GM19035 (cell line): ENCODE data around the gene KRTAP3-2.

Experiments
- ATAC-seq: cut with Tn5 transposase; IDR thresholded peaks from one replicate; pipeline ENCODE4 v1.9.1; 2021; ENCODE audit not compliant: unreplicated experiment

KRTAP3-2 gene

DNA sequence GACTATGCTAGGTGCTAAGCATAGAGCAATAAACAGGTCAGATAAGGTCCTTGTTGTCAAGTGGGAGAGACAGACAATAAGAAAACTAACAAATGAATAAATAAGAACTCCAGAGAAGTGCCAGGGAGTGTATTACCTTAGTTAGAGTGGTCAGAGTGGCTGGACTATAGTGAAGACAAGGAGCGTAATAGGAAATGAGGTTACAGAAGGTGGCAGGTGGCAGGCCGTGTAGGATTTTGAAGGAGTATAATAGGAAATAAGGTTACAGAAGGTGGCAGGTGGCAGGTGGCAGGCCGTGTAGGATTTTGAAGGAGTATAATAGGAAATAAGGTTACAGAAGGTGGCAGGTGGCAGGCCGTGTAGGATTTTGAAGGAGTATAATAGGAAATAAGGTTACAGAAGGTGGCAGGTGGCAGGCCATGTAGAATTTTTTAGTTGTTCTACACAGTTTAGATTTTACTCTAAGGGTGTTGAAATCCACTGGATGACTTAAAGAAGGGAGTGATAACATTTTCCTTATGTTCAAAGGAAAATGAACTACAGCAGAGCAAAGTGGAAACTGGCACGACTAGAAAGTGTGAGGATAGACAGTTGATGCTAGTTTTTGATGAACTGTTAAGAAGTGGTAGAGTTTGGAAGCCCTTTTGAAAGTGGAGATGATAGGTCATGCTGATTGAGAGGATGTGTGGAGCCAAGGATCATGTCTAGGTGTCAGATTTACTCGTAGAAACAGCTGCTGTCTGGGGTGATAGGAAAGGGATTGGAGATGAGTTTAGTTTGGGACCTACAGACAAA is 12.8 kb upstream of the KRTAP3-2 start:
- ATAC-seq, result no peak

DNA sequence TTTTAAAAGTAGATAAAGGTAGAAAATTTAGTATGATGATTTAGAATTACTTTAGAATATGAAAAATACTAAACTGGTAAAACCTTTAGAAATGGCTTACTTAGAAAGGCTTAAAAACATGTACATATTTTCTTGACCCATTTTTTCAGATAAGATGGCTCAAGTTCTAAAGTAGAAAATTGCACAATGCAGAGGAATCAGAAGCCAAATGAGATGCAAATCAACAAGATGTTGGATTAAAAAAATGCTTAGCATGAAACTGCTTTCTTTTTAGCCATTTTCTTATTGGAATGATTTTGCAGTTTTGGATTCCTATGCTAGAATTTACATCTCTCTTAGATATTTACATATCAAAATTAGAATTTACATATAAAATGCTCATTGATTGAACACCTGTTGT is 10.7 kb upstream of the KRTAP3-2 start:
- ATAC-seq, result no peak

DNA sequence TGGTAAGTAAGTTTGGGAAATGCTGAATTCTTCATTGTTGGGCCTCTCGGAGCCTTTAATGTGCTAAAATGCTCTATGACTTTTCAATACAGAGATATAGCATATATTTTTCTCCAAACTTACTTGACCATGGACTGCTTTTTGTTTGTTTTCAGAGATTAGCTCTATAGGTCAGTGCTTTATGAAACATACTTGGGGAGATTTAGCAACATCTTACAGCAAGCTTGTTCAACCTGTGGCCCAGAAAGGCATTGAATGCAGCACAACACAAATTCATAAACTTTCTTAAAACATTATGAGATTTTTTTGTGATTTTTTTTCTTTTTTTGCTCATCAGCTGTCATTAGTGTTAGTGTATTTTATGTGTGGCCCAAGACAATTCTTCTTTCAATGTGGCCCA is 10.2 kb upstream of the KRTAP3-2 start:
- ATAC-seq, result no peak

DNA sequence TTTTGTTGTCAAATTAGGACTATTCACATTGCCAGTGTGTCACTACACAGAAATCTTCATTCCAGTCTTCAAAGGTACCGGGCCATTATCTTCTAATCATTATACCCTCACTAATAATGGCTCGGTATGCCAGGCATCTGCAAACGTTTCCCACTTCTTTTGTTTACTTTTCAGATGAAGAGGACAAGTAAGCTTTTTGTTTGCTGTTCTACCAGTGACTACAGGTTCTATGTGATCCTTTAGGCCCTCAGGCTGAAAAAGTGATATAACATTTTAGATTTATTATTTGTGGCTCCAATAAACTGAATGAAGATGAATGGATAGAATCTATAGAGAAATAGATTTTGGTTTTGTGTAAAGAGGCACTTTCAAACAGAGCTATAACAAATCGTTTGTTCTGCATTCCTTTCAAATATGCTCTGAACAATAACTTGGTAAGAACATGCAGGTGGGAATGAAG is 9.6 kb upstream of the KRTAP3-2 start:
- no peak for ATAC-seq

DNA sequence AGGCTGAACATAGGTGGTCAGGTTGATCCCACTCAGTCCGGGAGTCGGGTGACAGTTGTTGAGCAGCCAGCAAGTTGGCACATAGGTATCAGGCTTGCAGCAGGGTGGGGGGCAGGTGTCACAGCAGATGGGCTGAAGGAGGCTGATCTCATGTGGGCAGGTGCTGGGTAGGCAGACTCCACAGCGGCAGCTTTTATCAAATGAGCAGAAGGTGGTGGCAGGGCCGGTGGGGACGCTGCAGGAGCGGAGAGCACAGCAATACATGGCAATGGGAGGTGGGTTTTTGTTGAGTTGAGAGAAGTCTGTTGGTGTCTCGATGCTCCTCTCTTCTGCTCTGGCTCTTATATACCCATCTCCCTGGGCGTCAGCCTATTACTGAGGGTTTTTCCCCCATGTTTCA is 9.1 kb upstream of the KRTAP3-2 start, which contains the start of gene KRTAP3-1:
KRTAP3-1 (minus strand) TSS at position 318 of the 400 bp plus-strand sequence; CDS start at position 264, 54 bp downstream.
- no peak for ATAC-seq

DNA sequence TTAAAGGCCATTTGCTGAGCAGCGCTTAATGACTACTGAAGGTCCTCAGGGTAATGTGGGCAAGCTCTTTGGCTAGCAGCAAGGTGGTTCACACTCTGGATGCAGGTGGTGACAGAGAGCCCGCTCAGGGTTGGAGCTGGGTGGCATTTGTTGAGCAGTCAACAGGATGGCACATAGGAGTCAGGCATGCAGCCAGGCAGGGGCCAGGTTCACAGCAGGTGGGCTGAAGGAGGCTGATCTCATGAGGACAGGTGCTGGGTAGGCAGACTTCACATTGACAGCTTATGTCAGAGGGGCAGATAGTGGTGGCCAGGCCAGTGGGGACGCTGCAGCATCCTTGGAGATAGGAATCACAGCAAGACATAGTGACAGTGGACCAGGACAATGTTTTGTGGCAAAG is 4.7 kb upstream of the KRTAP3-2 start:
- ATAC-seq, result no peak

DNA sequence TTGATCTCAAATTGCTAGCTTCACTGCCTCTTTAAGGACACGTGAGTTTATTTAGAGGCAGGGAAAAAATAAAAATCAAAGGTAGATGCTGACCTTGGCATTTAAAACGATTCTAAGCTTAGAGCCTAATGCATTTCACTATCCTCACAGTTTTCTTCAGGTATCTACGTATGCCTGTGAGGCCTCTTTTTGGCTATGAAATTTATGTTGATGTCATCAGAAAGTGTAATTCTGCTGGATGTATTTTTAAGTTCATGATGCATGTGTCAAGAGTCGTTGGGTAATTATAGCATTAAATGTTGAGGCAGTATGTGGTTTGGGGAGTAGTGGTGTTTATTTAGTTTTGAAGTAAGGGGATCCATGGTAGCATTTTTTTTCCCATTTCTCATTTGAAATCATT is 4.2 kb upstream of the KRTAP3-2 start:
- no peak for ATAC-seq

DNA sequence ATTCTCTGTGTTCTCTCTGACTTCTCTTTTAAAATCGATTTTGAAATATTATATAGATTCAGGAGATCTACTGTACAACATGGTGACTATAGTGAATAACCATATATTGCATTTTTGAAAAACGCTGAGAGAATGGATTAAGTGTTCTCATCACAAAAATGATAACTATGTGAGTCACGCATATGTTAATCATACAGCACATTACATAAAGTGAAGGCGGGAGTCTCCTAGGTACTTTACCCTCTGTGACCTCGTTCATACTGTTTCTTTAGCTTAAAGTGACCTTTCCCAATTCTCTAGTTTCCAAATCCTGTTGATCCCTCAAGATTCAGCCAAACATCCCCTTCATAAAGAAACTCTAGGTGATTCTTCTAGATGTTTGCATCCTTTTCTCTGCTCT is 3.1 kb upstream of the KRTAP3-2 start:
- no peak for ATAC-seq

DNA sequence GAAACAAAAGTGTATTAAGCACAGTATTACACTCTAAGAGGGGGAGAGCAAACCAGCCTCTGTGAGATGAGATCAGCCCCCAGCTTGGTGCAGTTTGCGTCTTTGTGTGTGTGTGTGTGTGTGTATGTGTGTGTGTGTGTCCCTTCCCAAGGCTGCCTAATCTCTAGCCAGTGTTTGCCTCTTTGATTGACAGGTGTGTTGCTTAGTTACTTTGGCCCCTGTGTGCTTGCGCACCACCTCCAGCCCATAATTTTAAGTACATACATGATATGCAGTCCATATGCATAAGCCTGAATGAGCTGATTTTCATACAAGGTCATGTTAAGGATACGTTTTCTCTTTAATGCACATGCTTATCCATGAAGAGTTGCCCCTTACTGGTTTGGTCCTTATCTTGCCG is 2.1 kb upstream of the KRTAP3-2 start:
- no peak for ATAC-seq

DNA sequence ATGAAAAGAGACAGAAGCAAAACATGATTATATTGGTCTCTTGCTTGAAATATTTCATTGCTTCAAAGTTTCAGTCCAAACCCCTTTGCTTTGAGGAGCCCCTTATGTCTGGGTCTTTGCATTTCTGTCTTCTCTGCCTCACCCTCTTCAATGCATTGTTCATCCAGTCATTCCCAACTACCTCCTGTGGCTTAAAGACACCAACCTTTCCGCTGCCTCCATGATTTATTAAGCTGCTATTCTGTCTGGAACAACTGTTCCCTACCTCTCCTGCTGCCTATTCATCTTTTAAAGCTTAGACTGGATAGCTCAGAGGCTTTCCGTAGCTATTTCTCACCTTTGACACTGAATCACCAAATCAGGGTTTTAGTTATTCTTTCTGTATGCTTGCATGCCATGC is 2.3 kb downstream of the KRTAP3-2 start:
- no peak for ATAC-seq

DNA sequence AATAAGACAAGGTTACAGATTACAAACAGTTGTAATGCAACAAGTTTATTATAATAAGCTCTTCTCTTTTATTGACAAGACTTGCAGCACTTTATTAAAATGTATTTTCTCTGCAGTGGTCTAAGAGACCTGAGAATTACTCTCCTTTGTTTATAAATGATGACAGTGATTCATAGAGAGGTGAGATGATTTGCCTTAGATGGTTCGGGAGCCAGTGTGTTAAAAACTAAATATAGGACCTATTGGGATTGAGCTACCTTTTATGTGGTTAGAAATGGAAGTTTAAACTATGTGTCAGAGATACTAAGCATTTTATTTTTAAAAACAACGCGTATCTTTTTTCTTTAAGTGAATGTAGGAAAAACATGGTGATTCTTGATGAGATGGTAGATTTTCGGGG is 2.9 kb downstream of the KRTAP3-2 start:
- no peak for ATAC-seq

DNA sequence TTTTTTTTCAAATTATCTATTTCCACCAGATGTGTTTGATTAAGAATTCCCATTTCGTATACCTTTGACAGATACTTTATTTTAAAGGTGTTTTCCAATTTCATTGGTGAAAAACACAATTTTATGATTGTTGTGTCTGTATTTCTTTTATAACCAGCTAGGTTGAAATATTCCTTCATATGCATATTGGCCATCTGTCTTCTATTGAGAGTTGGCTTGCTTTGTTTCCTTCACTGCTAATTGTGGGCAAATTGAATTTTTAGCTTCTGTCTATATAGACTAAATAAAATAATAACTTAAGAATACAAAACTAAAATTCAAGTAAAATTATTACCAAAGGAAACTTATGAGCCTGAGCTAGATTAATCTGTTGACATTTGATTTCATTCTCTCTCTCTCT is 4.6 kb downstream of the KRTAP3-2 start:
- ATAC-seq, result no peak

DNA sequence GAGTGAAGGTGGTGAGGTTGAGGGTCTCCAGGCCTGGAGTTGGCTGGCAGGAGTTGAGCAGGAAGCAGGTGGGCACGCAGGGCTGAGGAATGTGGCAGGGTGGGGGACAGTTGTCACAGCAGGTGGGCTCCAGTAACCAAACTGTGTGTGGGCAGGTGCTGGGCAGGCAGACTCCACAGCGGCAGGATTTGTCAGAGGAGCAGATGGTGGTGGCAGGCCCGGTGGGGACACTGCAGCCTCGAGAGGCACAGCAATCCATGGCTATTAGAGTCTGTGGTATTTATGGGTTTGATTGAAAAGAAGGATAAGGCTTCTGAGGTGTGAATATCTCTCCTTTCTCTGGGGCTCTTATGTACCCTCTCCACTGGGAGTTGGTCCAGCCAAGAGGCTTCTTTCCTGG is 5.9 kb downstream of the KRTAP3-2 start, which contains the start of gene KRTAP3-3:
KRTAP3-3 (minus strand) TSS at position 326 of the 400 bp plus-strand sequence; CDS start at position 259, 67 bp downstream.
- no peak for ATAC-seq

DNA sequence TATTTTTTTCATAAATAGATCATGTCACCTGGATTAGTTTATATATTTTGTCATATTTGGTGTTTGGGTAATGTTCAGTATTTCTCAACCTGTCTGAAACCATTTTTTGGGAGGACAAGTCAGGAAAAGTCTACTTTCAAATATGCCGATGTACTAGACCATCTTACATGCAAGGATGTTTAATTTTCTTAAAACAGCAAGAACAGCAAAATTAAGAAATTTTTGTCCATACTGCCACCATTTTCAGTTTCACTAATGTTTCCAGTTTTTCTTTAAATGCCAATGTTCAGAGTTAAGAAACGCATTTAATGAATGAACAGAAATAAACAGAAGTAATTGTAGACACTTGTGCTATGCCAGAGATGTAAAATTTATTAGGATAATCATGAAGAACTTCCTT is 6.6 kb downstream of the KRTAP3-2 start:
- ATAC-seq, result no peak

DNA sequence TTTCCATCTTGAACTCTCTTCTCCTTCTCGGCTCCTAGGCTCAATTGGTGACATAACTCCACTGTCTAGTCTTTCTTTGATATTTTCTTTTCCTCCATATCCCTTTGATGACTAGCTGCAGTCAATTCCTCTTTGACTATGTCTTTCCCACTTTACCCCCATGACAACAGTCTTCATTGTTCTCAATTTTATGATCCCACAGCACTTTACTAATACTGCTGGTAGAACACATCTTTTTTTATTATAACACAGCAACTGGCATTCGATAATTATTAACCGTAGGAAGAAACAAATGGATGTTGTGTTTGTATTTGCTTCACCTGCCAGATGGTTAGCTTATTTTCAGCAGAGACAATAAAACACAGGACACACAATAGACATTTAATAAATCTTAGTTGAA is 7.0 kb downstream of the KRTAP3-2 start:
- ATAC-seq, result no peak

DNA sequence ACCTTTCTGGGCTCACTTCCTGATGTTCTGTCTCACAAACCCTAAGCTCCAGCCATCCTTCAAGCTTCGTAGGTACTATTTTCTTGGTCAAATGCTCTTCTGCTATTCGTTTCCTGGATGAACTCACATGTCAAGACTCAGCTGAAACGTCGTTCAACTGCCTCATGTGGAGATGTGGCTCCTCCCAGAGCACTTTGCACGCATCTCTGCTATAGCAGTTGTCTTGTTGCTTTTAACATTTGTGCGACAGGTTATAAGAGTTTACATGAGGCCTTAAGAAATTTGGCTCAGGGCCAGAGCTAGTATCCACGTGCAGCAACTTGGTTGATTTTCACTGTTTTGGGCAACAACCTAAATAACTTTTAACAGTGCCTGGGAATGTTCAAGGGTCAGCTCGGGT is 12.8 kb downstream of the KRTAP3-2 start:
- ATAC-seq, result no peak

DNA sequence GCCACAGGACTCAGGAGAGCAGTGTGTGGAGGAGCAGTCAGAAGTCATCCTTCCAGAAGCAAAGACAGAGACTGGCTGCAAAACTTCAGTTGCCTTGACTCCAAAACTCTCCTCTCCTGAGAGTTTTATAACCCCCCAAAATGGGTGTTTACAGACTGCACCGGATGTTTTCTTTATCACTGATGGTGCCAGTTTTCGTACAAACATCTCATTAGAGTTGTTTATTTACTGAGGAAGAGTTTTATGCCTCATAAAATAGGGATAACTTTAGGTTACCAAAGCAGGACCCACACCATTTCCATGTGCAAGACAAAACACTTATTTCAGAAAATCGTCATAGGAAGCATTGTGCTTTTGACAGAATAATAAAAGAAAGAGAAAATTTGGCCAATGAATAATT is 15.5 kb downstream of the KRTAP3-2 start, which contains the start of gene KRT40:
KRT40 (minus strand) TSS at position 101 of the 400 bp plus-strand sequence; CDS start at position 48, 53 bp downstream.
- ATAC-seq, result no peak

DNA sequence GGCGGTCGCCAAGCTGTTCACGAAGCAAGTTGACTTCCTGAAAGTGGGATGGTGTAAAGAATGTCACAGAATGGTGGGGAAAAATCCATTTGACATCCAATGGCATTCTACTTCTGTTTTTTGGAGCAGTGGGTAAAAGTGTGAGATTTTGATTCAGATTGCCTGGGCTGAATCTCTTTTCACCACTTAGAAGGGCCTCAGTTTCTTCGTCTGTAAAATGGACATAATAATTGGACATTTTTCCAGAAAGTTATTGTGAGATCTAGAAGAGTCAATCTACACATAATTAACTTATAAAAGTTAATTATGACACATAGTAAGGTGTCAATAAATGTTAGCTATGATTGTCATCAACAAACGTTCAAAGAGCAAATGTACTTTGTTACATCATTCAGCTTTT is 18.6 kb downstream of the KRTAP3-2 start:
- no peak for ATAC-seq

DNA sequence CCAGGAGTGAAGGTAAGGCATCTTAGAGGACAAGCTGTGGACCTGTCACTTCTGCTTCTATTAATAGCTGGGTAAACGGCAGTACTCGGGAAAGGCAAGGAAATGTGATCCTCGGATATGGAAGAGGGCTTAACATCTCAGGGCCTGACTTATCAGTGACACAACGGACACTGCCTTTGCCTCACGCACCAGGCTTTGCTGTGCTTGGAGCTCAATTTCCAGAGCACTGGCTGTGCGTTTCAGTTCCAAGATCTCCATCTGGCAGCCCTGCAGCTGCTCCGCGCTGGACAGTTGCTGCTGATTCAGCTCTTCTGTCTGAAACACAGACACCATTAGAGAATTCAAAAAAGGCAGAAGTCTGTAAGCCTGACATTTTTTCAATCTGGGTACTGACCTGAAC is 19.1 kb downstream of the KRTAP3-2 start:
- no peak for ATAC-seq

DNA sequence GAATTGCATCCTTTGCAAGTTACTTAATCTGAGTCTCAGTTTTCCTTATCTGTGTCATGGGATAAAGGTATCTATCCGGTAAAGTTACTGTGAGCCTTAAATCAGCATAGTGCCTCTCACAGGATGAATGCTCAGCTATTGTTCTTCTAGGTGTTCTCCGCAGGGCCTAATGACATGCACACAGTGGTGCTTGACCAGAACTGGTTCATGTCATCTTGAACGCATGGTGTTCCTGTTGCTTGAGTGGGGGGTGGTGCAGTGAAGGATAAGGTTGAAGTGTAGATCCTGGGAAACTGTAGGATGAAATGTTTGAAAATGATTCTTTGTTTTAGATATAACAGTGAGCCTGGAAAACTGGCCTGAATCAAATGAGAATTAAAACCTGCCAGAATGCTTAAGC is 19.6 kb downstream of the KRTAP3-2 start:
- ATAC-seq, result no peak

DNA sequence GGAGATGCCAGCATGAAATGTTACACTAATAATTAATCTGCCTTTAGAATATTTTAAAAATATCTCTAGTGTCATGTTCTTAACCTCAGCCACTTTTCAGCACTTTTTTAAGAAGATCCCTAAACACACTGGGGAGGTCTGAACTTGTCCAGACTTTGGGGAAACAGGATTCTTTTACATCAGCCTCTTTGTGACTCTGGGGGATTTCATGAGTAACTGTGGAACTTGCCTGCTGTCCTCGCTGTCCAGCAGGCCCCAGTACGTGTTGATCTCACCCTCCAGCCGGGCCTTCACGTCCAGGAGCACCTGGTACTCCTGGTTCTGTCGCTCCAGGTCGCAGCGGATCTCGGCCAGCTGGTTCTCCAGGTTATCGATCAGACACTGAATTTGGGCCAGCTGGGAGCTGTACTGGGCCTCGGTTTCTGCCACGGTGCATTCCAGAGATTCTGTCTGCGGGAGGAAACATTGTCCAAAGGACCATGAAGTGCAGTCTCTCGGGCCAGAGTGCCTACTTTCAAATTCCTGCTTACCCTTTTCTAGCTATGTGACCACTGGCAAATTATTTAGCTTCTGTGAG is 21.0 kb downstream of the KRTAP3-2 start:
- no peak for ATAC-seq

DNA sequence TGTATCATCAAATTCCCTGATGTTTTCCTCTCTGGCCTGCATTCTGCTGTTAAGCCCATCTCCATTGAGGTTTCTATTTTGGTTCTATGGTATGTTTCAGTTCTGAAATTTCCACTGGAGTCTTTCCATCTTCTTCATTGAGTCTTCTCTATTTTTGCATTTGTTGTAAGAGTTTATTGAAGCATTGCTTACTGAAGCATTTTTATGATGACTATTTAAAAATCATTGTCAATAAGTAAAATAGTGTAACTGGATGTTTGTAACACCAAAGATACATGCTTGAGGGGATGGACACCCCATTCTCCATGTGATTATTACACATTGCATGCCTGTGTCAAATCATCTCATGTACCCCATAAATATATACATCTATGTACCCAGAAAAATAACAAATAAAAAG is 24.2 kb downstream of the KRTAP3-2 start:
- no peak for ATAC-seq
